ENCODE results near the gene ZCCHC7. TPM values are rescaled to one million over a fixed set of nuclear protein-coding genes. Genes with fewer than 3 reads are reported as not detected.

ZCCHC7 gene
- total and polyA plus RNA-seq, 4 donors, result 3.3 to 9.7 (median 7.6) TPM

GRCh38 chr9:37246826-37247225, 126.5 kb downstream of the ZCCHC7 start:
- TF ChIP-seq YY1 (IDR thresholded peaks at IDR 0.05), result no peak
- TF ChIP-seq ZBTB33 (IDR thresholded peaks at IDR 0.05), result no peak
- no peak for TF ChIP-seq RXRA (IDR thresholded peaks at IDR 0.05)
- no peak for TF ChIP-seq REST (IDR thresholded peaks at IDR 0.05)
- TF ChIP-seq MAX (IDR thresholded peaks at IDR 0.05), result no peak
- TF ChIP-seq HNF4A (conservative IDR thresholded peaks at IDR 0.05), result no peak
- no peak for TF ChIP-seq EGR1 (IDR thresholded peaks at IDR 0.05; ENCODE audit: low read depth in 2 of 2)
- no peak for TF ChIP-seq RAD21 (IDR thresholded peaks at IDR 0.05)
- TF ChIP-seq GABPA (IDR thresholded peaks at IDR 0.05 in 1 of 2, conservative IDR thresholded peaks at IDR 0.05 in 1 of 2), result no peak
- no peak for TF ChIP-seq HNF4G (IDR thresholded peaks at IDR 0.05)
- no peak for TF ChIP-seq TAF1 (conservative IDR thresholded peaks at IDR 0.05)
- no peak for TF ChIP-seq CTCF (IDR thresholded peaks at IDR 0.05; ENCODE audit: low read depth, low read length, missing input control)
- no peak for TF ChIP-seq FOXA2 (IDR thresholded peaks at IDR 0.05)
- no peak for TF ChIP-seq JUND (IDR thresholded peaks at IDR 0.05)
- no peak for TF ChIP-seq NR2F2 (IDR thresholded peaks at IDR 0.05)
- no peak for TF ChIP-seq FOXA1 (IDR thresholded peaks at IDR 0.05)
- no peak for TF ChIP-seq ATF3 (IDR thresholded peaks at IDR 0.05)
- no peaks in the 10 kb centered on the region for H3K9me3 ChIP-seq (ENCODE audit: control insufficient read depth in 4 of 4, low read length in 3 of 4)
- H3K36me3 ChIP-seq (ENCODE audit: control insufficient read depth in 4 of 4, insufficient read depth in 3 of 4, low read depth in 1 of 4, low read length in 3 of 4), result no peaks in the 10 kb centered on the region
- H3K27ac ChIP-seq (ENCODE audit: low read depth in 1 of 2, low read length in 2 of 2), result no peak overlapping the region
- no peaks in the 10 kb centered on the region for H3K27me3 ChIP-seq (ENCODE audit: control insufficient read depth in 4 of 4, insufficient read depth in 4 of 4, low read length in 3 of 4)
- H3K4me3 ChIP-seq (ENCODE audit: low read depth in 1 of 3, low read length in 3 of 3), result no peak overlapping the region
- no peak for DNase-seq (ENCODE audit: low spot score)
- H3K4me1 ChIP-seq (ENCODE audit: control insufficient read depth in 4 of 4, insufficient read depth in 4 of 4, low read length in 3 of 4), result no peaks in the 10 kb centered on the region
- no peak overlapping the region for H3K9ac ChIP-seq (ENCODE audit: low read depth in 1 of 2, low read length in 2 of 2)
- WGBS, result 93% methylated on average over 3 of the region's 3 CpGs
